Measurements from ENCODE around the gene ATG9B. TPM values are rescaled to one million over a fixed set of nuclear protein-coding genes. Genes with fewer than 3 reads are reported as not detected.
"Not testable (repeated sequence)": the region's sequence is repeated elsewhere in the genome, so short reads cannot be mapped to it uniquely, and the experiment has no call there.

ATG9B gene
- polyA plus RNA-seq, 2 of the 4 experiments (the other 2 are of a cell fraction), result 0.06 to 0.23 TPM

DNA sequence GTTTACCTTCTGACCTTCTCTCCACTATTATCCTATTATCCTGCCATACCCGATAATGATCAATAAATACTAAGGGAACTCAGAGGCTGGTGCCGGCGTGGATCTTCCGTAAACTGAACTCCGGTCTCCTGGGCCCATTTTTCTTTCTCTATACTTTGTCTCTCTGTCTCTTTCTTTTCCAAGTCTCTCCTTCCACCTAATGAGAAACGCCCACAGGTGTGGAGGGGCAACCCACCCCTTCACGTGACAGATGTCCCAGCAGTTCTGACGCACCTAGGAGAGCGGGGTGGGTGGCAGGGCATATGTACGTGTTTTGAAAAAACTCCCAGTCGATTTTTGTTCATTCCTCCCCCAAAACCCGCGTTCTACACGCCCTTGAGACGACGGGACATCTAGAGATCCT lies 3.4 kb upstream of the ATG9B start:
- H3K9me3 ChIP-seq; DNase-seq (ENCODE audit: low read depth in 1 of 2, low spot score in 1 of 2); ATAC-seq; FAIRE-seq: not testable (repeated sequence)
- ChIA-PET CTCF (interaction anchor here (1.1 to 3.6 kb wide), 13 partner anchors 10 to 85 kb away, joined by 3 to 28 read pairs (median 7); partner anchors contain the start of genes CDK5 and SLC4A2), POLR2A (interaction anchor here (0.8 to 1.5 kb wide), 10 partner anchors 9 to 650 kb away, joined by 3 to 15 read pairs (median 5); partner anchors contain the start of genes ABCF2, CDK5 and SLC4A2)
- Histone ChIP-seq H3K4me3 (peak overlapping the region; percentile 49), H3K27ac (peak overlapping the region; percentile 56 to 83; a peak in 5 of 6 replicates), H3K4me1 (peaks cover 21% of the 10 kb centered on the region; the same call in 2 of the 3 replicates), H3K4me2 (peak overlapping the region; percentile 74)
- WGBS (ENCODE audit: missing lambda C conversion rate), result 26% methylated on average over 16 of the region's 16 CpGs
- TF ChIP-seq PHF8 (IDR thresholded peaks at IDR 0.05; ENCODE audit: borderline replicate concordance, low read depth) (peak; percentile 37; the same call in 1 of the 2 replicates), TP53 (CRISPR knock-in tag; IDR thresholded peaks at IDR 0.05) (0 out of 2 replicates have a peak, but pooled peaks have one; percentile 52)
- TF ChIP-seq, protein P1, sequence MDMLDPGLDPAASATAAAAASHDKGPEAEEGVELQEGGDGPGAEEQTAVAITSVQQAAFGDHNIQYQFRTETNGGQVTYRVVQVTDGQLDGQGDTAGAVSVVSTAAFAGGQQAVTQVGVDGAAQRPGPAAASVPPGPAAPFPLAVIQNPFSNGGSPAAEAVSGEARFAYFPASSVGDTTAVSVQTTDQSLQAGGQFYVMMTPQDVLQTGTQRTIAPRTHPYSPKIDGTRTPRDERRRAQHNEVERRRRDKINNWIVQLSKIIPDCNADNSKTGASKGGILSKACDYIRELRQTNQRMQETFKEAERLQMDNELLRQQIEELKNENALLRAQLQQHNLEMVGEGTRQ (IDR thresholded peaks at IDR 0.05), result peak; percentile 76

DNA sequence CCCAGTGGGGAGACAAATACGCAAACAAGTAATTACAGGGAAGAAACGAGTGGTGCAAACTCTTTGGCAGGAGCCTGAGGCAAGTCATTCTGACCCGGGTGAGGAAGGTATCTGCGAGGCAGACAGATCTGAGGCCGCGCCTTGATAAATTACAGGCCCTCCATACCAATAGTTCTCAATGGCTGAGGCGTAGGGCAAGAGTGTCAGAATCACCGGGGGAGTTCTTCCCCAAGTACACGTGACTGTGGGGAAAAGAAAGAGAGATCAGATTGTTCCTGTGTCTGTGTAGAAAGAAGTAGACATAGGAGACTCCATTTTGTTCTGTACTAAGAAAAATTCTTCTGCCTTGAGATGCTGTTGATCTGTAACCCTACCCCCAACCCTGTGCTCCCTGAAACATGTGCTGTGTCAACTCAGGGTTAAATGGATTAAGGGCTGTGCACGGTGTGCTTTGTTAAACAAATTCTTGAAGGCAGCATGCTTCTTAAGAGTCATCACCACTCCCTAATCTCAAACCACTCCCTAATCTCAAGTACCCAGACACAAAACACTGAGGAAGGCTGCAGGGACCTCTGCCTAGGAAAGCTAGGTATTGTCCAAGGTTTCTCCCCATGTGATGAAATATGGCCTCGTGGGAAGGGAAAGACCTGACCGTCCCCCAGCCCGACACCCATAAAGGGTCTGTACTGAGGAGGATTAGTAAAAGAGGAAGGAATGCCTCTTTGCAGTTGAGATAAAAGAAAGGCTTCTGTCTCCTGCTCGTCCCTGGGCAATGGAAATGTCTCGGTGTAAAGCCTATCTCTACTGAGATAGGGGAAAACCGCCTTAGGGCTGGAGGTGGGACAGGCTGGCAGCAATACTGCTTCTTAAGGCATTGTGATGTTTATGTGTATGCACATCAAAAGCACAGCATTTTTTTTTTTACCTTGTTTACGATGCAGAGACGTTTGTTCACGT lies 2.8 kb upstream of the ATG9B start:
- not testable (repeated sequence) for ATAC-seq; H3K9me3 ChIP-seq; H3K4me3 ChIP-seq; DNase-seq (ENCODE audit: low read depth in 1 of 2, low spot score in 1 of 2); FAIRE-seq
- Histone ChIP-seq H3K4me1 (peaks cover 21% of the 10 kb centered on the region; the same call in 2 of the 3 replicates), H3K27ac (peak overlapping the region in 1 of 2 experiments; percentile 83; a peak in 2 of 6 replicates), H3K4me2 (peak overlapping the region; percentile 74)
- TF ChIP-seq ZSCAN20 (CRISPR knock-in tag; IDR thresholded peaks at IDR 0.05) (0 out of 2 replicates have a peak, but pooled peaks have one; percentile 18), EHF (CRISPR knock-in tag; IDR thresholded peaks at IDR 0.05) (0 out of 2 replicates have a peak, but pooled peaks have one; percentile 56)
- ChIA-PET POLR2A (interaction anchor here (0.8 to 1.5 kb wide), 6 partner anchors 8 to 649 kb away, joined by 3 to 6 read pairs (median 4); partner anchors contain the start of genes ABCF2 and CDK5), CTCF (interaction anchor here (1.4 to 3.6 kb wide), 8 partner anchors 9 to 85 kb away, joined by 4 to 28 read pairs (median 14); no protein-coding TSS in a partner anchor)
- WGBS (ENCODE audit: missing lambda C conversion rate), result 49% methylated on average over 19 of the region's 19 CpGs

DNA sequence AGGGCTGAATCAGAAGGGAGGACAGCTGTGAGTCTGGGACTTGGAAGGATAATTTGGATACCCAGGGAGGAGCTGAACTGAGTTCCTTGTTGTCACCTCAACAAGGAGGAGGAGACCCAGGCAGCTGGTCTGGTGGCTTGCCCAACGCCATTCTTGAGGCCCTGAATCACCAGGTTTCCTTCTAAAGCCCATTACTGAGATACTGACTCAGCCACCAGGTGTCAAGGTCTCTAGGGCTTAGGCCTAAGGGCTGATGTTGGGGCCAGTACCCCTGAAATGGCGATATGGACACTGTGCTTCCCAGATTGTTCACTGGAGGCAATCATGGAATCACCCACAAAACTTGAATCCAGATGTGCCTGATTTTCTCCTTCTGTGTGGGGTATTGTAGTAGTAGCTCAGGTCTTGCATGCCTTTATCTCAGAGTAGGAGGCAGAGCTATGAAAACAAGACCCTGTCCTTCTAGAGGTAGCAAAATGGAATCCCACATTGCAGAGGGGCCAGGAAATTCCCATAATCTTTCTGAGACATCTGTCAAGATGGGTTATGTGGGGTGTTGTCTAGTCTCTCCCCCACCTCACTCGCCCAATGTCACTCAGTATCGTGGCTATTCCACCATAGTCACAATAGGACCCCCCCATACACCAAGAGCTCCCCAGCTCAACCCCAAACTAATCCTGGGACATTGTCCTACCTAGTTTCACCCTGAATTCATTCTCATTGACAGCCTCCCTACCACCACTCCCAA lies 1.8 kb upstream of the ATG9B start:
- Histone ChIP-seq H3K4me1 (peaks cover 21% of the 10 kb centered on the region; the same call in 2 of the 3 replicates), H3K4me2 (no peak overlapping the region), H3K4me3 (no peak overlapping the region), H3K9me3 (no peaks in the 10 kb centered on the region), H3K27ac (0 out of 6 replicates have a peak overlapping the region, but pooled peaks of 1 of the 2 experiments have one; percentile 20)
- no peak for ATAC-seq
- no peak for FAIRE-seq
- WGBS (ENCODE audit: missing lambda C conversion rate), result 61% methylated on average over 4 of the region's 4 CpGs
- peak in 1 of 2 experiments; percentile 49 for DNase-seq (ENCODE audit: low read depth in 1 of 2, low spot score in 1 of 2)
- ChIA-PET POLR2A (no interaction called here), CTCF (interaction anchor here (0.8 to 3.3 kb wide), 5 partner anchors 8 to 85 kb away, joined by 3 to 15 read pairs (median 4); no protein-coding TSS in a partner anchor)
- no peak for TF ChIP-seq FOSL2 (IDR thresholded peaks at IDR 0.05)
- 0 out of 2 replicates have a peak, but pooled peaks have one; percentile 21 for TF ChIP-seq FOSL2 (CRISPR knock-in tag; IDR thresholded peaks at IDR 0.05)
- TF ChIP-seq, protein P2, sequence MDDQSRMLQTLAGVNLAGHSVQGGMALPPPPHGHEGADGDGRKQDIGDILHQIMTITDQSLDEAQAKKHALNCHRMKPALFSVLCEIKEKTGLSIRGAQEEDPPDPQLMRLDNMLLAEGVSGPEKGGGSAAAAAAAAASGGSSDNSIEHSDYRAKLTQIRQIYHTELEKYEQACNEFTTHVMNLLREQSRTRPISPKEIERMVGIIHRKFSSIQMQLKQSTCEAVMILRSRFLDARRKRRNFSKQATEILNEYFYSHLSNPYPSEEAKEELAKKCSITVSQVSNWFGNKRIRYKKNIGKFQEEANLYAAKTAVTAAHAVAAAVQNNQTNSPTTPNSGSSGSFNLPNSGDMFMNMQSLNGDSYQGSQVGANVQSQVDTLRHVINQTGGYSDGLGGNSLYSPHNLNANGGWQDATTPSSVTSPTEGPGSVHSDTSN (IDR thresholded peaks at IDR 0.05), result no peak
- TF ChIP-seq MAFK (IDR thresholded peaks at IDR 0.05; ENCODE audit: partially characterized antibody), result peak; percentile 75

DNA sequence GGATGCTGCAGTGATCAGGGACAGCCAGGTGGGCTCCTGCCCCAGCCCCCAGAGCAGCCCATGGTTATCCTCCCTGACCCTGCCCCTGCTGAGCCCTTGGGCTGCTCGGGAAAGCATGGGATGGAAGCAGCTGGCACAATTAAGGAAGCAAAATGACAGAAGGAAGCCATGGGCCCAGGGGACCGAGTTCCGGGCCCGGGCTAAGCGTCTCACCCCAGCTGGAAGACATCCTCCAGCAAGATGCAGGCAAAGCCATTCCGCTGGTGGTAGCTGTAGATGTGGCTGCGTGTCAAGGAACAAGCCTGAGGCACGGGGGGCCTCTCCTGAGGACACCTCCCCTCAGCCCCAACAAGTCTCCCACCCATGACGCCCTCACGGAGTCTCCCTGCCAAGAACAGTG lies 1.1 kb downstream of the ATG9B start:
- CTCF ChIA-PET, result interaction anchor here (1.2 to 9.0 kb wide), 8 partner anchors 9 to 125 kb away, joined by 3 to 110 read pairs (median 4); no protein-coding TSS in a partner anchor
- H3K4me3 ChIP-seq, result no peak overlapping the region
- FAIRE-seq (no peak), ATAC-seq (no peak), DNase-seq (ENCODE audit: low read depth in 1 of 2, low spot score in 1 of 2) (no peak)
- POLR2A ChIA-PET, result no interaction called here
- no peak overlapping the region for H3K4me2 ChIP-seq
- peaks cover 17% of the 10 kb centered on the region; the same call in 2 of the 3 replicates for H3K4me1 ChIP-seq
- WGBS (ENCODE audit: missing lambda C conversion rate), result 78% methylated on average over 10 of the region's 10 CpGs
- no peak for TF ChIP-seq RARB (CRISPR knock-in tag; IDR thresholded peaks at IDR 0.05)
- no peak for TF ChIP-seq TP53 (CRISPR knock-in tag; IDR thresholded peaks at IDR 0.05)
- TF ChIP-seq POLR2AphosphoS2 (conservative IDR thresholded peaks at IDR 0.05; ENCODE audit: low read length), result no peak
- no peak for TF ChIP-seq POLR2A (IDR thresholded peaks at IDR 0.05; ENCODE audit: low read length)
- TF ChIP-seq, protein P1 (IDR thresholded peaks at IDR 0.05), result no peak
- TF ChIP-seq NPAS2 (CRISPR knock-in tag; IDR thresholded peaks at IDR 0.05; ENCODE audit: borderline replicate concordance), result no peak
- no peak for TF ChIP-seq ESRRA (IDR thresholded peaks at IDR 0.05; ENCODE audit: borderline replicate concordance, low read length)
- no peak for TF ChIP-seq NR3C1 (IDR thresholded peaks at IDR 0.05)
- no peak for TF ChIP-seq HDAC2 (IDR thresholded peaks at IDR 0.05)
- TF ChIP-seq, protein P2 (IDR thresholded peaks at IDR 0.05), result no peak
- TF ChIP-seq, protein P3, sequence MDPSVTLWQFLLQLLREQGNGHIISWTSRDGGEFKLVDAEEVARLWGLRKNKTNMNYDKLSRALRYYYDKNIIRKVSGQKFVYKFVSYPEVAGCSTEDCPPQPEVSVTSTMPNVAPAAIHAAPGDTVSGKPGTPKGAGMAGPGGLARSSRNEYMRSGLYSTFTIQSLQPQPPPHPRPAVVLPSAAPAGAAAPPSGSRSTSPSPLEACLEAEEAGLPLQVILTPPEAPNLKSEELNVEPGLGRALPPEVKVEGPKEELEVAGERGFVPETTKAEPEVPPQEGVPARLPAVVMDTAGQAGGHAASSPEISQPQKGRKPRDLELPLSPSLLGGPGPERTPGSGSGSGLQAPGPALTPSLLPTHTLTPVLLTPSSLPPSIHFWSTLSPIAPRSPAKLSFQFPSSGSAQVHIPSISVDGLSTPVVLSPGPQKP (IDR thresholded peaks at IDR 0.05; ENCODE audit: low read depth, low read length), result no peak
- no peak for TF ChIP-seq GATA3 (IDR thresholded peaks at IDR 0.05; ENCODE audit: borderline replicate concordance)
- TF ChIP-seq EHMT2 (IDR thresholded peaks at IDR 0.05; ENCODE audit: low read depth), result no peak
- no peak overlapping the region for H3K27ac ChIP-seq
- no peaks in the 10 kb centered on the region for H3K9me3 ChIP-seq

Data from A549 (cell line).